BE2C (cell line): ENCODE results near the gene CFAP65.

Source experiments
- DNase-seq: peaks from one replicate; pipeline ENCODE4 v3.0.0-alpha.2; 2020
- H3K27me3 ChIP-seq: fragments of 250-450 bp; sonication (Bioruptor Pico); 2 replicates; pipeline ENCODE4 v1.5.1; 2020; ENCODE audit warnings: mild to moderate bottlenecking
- H3K36me3 ChIP-seq: fragments of 250-450 bp; sonication (Bioruptor Pico); 2 replicates; pipeline ENCODE4 v1.5.1; 2020; ENCODE audit warnings: mild to moderate bottlenecking
- H3K4me1 ChIP-seq: fragments of 250-450 bp; sonication (Bioruptor Pico); 2 replicates; pipeline ENCODE4 v1.5.1; 2020
- H3K4me3 ChIP-seq: 2 replicates; pipeline ENCODE4 v1.5.1; 2011; ENCODE audit warnings: low read depth, low read length
- H3K9me3 ChIP-seq: fragments of 250-450 bp; sonication (Bioruptor Pico); 2 replicates; pipeline ENCODE4 v1.5.1; 2020
- TF ChIP-seq, protein P1 (sequence below): IDR thresholded peaks from 2 replicates; pipeline ENCODE4 v1.5.1; 2012; ENCODE audit warnings: mild to moderate bottlenecking, low read depth, low read length

Gene CFAP65

DNA sequence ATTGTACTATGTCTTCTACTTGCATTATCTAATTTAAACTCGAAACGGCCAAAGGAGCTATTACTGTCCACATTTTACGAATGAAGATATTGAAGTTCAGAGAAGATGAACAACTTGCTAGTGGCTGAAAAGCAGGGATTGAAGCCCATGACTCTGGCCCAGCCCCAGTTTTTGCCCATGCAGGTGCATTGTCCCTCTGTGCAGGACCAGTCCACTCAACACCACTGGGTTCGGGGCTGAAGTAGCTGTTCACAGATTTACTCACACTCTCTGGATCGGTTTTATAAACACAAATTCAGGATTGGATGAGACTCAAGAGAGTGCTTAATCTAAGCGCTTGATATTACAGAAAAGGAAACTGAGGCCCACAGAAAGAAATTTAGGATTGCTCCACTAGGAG is 20.8 kb upstream of the CFAP65 start:
- H3K36me3 ChIP-seq = no peaks in the 10 kb centered on the region

DNA sequence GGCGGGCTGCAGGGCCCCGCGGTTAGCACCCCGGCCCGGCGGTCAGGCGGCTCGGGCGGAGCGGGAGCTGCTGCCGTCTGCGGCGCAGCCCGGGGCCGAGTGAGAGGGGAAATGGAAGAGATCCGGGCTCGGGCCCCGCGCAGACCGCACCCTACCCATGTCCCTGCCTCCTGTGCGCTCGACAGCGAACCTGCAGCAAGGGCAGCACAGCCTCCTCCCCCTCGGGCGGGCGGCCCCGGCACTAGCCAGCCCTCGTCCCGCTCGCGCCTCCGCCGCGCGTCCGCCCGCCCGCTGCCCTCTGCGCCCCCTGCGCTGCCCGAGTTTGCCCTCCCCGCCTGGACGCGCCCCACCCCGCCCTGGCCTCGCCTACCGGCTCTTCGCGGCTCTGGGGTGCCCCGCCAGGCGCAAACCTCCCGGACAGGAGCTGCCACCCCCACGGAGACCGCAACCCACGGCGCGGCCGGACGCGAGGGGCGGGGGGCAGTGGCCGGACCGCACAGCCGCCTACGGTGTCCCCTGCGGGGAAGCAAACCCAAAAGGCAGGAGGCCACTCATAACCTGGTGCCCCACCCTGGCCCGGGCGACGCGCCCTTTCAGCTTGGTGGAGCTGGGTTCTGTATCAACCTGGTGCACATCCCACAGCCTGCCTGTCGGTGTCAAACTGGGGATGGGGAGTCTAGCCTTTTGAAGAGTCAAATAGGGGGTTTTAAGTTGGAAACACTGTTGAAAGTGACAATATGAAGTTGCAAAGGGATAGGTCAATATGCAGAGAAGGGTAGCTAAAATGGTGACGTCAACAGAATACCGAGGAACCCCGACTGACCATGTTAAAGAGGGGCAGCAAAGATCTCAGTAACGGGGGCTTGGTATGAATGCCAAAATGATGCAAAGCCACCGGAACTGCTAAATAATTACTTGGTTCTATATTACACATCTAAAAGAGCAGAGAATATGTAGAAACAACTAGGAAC is 19.8 kb upstream of the CFAP65 start, which contains the start of gene IHH:
Gene IHH (minus strand): TSS at position 101 of the 971 bp plus-strand sequence. CDS start 454 bp downstream, outside the sequence.
- Histone ChIP-seq H3K4me3 (no peak within 1 kb of the TSS), H3K9me3 (no peaks in the 10 kb centered on the region), H3K27me3 (peaks cover 70% of the 10 kb centered on the region), H3K4me1 (peaks cover 2% of the 10 kb centered on the region; the same call in 1 of the 2 replicates), H3K36me3 (no peaks in the 10 kb centered on the region)
- peak; percentile 43 for DNase-seq
- TF ChIP-seq, protein P1, sequence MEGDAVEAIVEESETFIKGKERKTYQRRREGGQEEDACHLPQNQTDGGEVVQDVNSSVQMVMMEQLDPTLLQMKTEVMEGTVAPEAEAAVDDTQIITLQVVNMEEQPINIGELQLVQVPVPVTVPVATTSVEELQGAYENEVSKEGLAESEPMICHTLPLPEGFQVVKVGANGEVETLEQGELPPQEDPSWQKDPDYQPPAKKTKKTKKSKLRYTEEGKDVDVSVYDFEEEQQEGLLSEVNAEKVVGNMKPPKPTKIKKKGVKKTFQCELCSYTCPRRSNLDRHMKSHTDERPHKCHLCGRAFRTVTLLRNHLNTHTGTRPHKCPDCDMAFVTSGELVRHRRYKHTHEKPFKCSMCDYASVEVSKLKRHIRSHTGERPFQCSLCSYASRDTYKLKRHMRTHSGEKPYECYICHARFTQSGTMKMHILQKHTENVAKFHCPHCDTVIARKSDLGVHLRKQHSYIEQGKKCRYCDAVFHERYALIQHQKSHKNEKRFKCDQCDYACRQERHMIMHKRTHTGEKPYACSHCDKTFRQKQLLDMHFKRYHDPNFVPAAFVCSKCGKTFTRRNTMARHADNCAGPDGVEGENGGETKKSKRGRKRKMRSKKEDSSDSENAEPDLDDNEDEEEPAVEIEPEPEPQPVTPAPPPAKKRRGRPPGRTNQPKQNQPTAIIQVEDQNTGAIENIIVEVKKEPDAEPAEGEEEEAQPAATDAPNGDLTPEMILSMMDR = no peak

More for the DNA sequence above, 20.8 kb upstream of the CFAP65 start:
- Histone ChIP-seq H3K27me3 (peaks cover 61% of the 10 kb centered on the region), H3K4me1 (peaks cover 2% of the 10 kb centered on the region; the same call in 1 of the 2 replicates), H3K4me3 (no peak overlapping the region), H3K9me3 (no peaks in the 10 kb centered on the region)
- TF ChIP-seq, protein P1 = no peak
- no peak for DNase-seq

DNA sequence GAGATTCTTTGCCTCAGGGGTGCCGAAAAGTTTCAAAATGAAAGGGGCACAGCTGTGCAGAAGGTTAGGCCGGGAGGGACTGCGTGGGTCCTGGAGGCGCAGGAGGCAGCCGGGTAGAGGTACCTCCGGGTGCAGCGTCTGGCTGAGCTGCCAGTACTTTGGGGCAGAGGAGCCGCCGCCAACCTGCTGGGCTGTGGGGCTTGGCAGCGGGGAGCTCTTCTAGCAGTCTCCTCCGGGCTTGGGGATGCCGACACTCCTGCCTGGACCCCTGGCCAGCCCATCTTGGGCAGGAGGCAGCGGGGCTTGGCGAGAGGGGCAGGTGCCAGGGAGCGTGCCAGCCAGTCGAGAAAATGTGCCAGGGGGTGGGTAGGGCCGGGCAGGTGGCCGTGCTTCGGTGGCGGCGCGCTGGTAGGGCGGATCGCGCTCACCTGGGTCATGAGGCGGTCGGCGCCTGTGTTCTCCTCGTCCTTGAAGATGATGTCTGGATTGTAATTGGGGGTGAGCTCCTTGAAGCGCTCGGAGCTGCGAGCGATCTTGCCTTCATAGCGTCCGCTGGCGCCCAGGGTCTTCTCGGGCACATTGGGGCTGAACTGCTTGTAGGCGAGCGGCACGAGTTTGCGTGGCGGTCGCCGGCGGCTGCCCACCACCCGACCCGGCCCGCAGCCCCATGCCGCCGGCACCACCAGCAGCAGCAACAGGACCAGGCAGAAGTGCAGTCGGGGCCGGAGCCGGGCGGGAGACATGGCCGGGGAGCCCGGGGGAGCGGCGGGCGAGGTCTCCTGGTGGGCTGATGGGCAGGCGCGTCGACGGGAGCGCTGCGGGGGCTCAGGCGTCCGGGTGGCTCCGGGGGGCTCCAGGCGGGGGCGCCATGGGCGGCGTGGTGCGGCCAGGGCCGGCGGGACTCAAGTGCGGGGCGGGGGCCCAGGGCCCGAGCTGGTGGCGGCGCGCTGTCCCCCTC is 18.7 kb upstream of the CFAP65 start:
- no peaks in the 10 kb centered on the region for H3K9me3 ChIP-seq
- H3K4me3 ChIP-seq = no peak overlapping the region
- H3K27me3 ChIP-seq = peaks cover 70% of the 10 kb centered on the region
- no peak for DNase-seq
- peaks cover 2% of the 10 kb centered on the region; the same call in 1 of the 2 replicates for H3K4me1 ChIP-seq
- TF ChIP-seq, protein P1 = no peak
- no peaks in the 10 kb centered on the region for H3K36me3 ChIP-seq

DNA sequence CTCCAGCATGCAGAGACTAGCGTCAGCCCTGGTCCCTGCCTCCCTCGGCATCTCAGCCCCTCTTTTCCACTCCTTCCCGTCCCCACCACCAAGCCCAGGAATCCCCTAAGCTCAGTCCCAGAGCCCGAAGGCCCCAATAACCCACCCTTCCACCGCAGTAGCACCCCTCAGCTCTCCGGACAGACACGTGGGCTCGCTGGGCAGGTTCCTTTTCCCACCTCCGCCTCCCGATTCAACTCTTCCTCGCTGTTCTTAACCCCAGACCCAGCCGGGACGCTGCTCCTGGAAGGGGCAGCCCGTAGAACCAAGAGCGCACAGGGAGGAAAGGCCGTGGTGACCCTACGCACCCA is 18.0 kb upstream of the CFAP65 start:
- Histone ChIP-seq H3K9me3 (no peaks in the 10 kb centered on the region), H3K27me3 (peaks cover 70% of the 10 kb centered on the region), H3K36me3 (no peaks in the 10 kb centered on the region), H3K4me1 (peaks cover 2% of the 10 kb centered on the region; the same call in 1 of the 2 replicates), H3K4me3 (no peak overlapping the region)
- no peak for DNase-seq
- TF ChIP-seq, protein P1 = no peak

DNA sequence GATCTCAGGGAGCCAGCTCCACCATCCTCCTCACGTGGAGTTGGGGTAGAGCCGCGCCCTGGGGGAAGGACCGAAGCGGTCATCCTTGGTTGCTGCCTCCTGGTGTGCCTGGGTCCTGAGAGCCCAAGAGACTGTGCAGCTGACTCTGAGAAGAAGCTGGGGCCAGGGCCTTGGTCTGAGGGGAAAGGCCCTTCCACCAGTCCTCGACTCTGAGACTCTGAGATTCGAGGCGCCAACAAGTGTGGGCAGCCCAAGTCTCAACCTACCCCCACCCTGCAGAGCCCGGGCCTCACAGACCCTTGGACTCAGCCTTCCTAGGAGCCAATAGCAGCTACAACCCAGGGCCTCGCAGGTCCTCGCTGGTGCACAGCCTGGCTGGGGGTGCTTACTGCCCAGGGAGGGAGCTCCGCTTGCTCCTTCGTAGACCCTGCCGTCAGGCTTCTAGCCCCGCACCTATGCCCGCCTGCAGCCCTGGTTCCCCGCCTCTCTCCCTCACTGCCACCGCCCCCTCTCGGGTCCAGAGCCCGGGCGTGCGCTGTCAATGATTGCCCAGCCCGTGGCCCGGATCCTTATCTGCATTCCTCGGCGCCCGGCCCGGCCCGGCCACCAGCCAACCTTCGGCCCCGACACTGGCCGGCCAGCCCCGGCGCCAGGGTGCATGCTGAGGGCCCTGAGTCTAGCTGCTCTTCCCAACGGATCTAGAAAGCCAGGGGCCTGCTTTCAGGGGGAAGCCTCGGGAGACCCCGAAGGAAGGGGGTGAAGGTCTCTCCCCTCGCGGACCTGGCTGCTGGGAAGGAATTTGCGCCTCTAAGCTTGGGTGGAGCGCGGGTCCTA is 17.4 kb upstream of the CFAP65 start:
- H3K4me3 ChIP-seq = no peak overlapping the region
- DNase-seq = no peak
- no peaks in the 10 kb centered on the region for H3K36me3 ChIP-seq
- TF ChIP-seq, protein P1 = no peak
- peaks cover 2% of the 10 kb centered on the region; the same call in 1 of the 2 replicates for H3K4me1 ChIP-seq
- peaks cover 70% of the 10 kb centered on the region for H3K27me3 ChIP-seq
- no peaks in the 10 kb centered on the region for H3K9me3 ChIP-seq
